ENCODE results near the gene NTHL1.

- TF ChIP-seq, protein P1, sequence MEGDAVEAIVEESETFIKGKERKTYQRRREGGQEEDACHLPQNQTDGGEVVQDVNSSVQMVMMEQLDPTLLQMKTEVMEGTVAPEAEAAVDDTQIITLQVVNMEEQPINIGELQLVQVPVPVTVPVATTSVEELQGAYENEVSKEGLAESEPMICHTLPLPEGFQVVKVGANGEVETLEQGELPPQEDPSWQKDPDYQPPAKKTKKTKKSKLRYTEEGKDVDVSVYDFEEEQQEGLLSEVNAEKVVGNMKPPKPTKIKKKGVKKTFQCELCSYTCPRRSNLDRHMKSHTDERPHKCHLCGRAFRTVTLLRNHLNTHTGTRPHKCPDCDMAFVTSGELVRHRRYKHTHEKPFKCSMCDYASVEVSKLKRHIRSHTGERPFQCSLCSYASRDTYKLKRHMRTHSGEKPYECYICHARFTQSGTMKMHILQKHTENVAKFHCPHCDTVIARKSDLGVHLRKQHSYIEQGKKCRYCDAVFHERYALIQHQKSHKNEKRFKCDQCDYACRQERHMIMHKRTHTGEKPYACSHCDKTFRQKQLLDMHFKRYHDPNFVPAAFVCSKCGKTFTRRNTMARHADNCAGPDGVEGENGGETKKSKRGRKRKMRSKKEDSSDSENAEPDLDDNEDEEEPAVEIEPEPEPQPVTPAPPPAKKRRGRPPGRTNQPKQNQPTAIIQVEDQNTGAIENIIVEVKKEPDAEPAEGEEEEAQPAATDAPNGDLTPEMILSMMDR (IDR thresholded peaks at IDR 0.05; ENCODE audit: insufficient read depth, low read depth, low read length), result no peak
- TF ChIP-seq EZH2 (IDR thresholded peaks at IDR 0.05; ENCODE audit: insufficient read depth, low read length), result no peak
Measured at GRCh38 chr16:2038382-2039231, 9.0 kb downstream of the NTHL1 start.

Measured in astrocyte (in vitro differentiated cells and primary cell).